Measurements from ENCODE around the gene RCC1. TPM values are rescaled to one million over a fixed set of nuclear protein-coding genes. Genes with fewer than 3 reads are reported as not detected.
"Not testable (repeated sequence)": the region's sequence is repeated elsewhere in the genome, so short reads cannot be mapped to it uniquely, and the experiment has no call there.

RCC1 gene
- total and polyA plus RNA-seq, 5 experiments from 2014 or later = 11.7 to 24.9 (median 16.1) TPM

DNA sequence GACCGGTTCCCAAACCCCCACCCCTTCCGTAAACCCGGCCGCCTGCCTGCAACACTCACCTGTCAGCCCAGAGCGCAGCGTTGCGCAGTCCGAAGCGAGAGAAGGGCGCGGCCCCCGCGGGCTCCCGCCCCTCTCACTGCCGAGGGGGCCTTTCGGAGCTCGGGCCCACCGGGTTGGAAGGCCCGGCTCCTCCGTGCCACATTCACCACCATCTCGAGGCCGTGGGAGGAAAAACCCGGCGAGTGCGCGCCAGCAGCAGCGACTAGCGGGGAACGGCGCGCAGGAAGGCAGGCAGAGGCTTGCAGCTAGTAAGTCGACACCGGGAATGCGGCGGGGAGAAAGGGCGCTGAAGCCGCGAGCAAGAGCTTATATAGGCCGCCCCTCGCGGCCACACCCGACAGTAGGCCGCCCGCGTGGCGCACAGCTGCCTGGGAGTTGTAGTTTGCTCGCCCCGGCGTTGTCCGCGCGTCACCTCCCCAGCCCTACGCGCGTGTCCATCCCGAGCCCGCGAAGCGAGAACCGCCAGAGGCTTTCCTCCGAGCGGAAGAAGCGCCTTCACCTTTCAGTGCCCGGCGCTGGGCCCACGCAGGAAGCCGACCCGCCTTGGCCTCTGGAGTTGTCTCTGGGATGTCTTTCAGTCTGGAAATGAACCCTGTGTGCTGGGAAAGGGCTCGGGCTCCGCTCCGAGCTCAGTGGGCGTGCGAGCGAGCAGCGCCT is 75.8 kb downstream of the RCC1 start:
- H3K9me3 Mint-ChIP-seq = no peaks in the 10 kb centered on the region
- peak; percentile 84 to 95 (median 90) for DNase-seq
- H3K27ac Mint-ChIP-seq = peak overlapping the region; percentile 87 to 97 (median 96)
- no peaks in the 10 kb centered on the region for H3K27me3 Mint-ChIP-seq
- peak overlapping the region; percentile 93 to 99 (median 96) for H3K4me3 Mint-ChIP-seq
- POLR2A ChIA-PET = interaction anchor here (0.5 to 5.7 kb wide), 45 partner anchors 10 to 856 kb away, joined by 3 to 113 read pairs (median 6); partner anchors contain the start of genes ATP5IF1, EPB41, GMEB1 and MED18
- peaks cover 8 to 43% (median 18%) of the 10 kb centered on the region in 3 donors for H3K36me3 Mint-ChIP-seq
- peak; percentile 88 for ATAC-seq
- H3K4me1 Mint-ChIP-seq = peaks cover 16 to 50% (median 42%) of the 10 kb centered on the region in 4 donors

DNA sequence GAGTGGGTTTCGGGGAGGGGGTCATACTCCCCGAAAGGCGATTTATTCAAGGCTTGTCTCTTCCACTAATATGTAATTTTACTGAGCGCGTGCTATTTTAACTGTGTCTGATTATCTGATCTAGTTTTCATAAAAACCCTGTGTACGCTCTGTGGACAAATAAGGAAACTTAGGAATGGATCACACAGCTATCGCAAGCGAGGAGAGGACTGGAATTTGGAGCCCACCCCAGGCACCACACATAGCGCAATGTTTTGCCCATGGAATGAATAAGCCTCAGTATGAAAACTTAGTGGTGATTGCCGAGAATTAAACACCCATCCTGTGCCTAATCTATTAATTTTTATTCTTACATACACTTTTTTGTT is 76.4 kb downstream of the RCC1 start:
- ATAC-seq = no peak
- POLR2A ChIA-PET = interaction anchor here (0.5 to 5.7 kb wide), 37 partner anchors 9 to 857 kb away, joined by 3 to 113 read pairs (median 7); partner anchors contain the start of genes ATP5IF1, EPB41, GMEB1 and MED18
- peak overlapping the region; percentile 93 to 99 (median 96) for H3K4me3 Mint-ChIP-seq
- peak overlapping the region; percentile 87 to 97 (median 96) for H3K27ac Mint-ChIP-seq
- peaks cover 8 to 37% (median 18%) of the 10 kb centered on the region in 3 donors for H3K36me3 Mint-ChIP-seq
- H3K9me3 Mint-ChIP-seq = no peaks in the 10 kb centered on the region
- peaks cover 16 to 49% (median 42%) of the 10 kb centered on the region in 4 donors for H3K4me1 Mint-ChIP-seq
- no peak for DNase-seq
- no peaks in the 10 kb centered on the region for H3K27me3 Mint-ChIP-seq

DNA sequence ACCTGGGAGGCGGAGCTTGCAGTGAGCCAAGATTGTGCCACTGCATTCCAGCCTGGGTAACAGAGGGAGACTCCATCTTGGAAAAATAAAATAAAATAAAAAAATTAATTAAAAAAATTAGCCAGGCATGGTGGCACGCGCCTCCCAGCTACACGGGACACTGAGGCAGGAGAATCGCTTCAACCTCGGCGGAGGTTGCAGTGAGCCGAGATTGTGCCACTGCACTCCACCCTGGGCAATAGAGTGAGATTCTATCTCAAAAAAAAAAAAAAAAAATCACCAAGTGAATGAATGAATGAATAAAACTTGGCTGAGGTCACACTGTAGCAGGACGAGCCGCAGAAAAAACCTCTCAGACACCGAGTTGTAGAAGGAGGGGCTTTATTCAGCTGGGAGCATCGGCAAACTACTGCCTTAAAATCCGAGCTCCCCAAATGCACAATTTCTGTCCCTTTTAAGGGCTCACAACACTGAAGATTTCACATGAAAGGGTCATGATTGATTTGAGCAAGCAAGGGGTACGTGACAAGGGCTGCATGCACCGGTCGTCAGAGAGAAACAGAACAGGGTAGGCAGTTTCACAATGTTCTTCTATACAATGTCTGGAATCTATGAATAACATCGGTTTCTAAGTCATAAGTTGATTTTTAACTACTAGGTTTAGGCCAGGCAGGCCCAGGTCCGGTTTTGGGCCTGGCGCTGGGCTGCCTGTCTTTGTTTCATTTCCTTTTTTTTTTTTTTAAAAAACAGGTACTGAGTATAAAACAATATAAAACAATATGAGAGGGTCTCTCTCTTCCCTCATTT is 80.9 kb downstream of the RCC1 start:
- H3K4me1 Mint-ChIP-seq = peaks cover 5 to 19% (median 12%) of the 10 kb centered on the region in 4 donors
- not testable (repeated sequence) for H3K4me3 Mint-ChIP-seq, H3K9me3 Mint-ChIP-seq, ATAC-seq, H3K27ac Mint-ChIP-seq, H3K27me3 Mint-ChIP-seq, H3K36me3 Mint-ChIP-seq, DNase-seq
- POLR2A ChIA-PET = interaction anchor here (0.7 kb wide), 2 partner anchors 16 to 57 kb away, joined by 3 to 4 read pairs; no protein-coding TSS in a partner anchor

Other genes with a start within 250 kb of the RCC1 start
- 1 to 10 TPM; 6.4 to 6.6 TPM for gene SESN2, start 246.5 kb upstream of the RCC1 start, total RNA-seq
- gene SESN2, start 246.5 kb upstream of the RCC1 start, polyA plus RNA-seq = 1 to 10 TPM; 1.6 to 8.2 (median 4.7) TPM
- gene MED18, start 177.0 kb upstream of the RCC1 start, total RNA-seq = 10 to 100 TPM; 13.4 to 13.8 TPM
- 1 to 10 TPM; 2.9 to 7.9 (median 3.7) TPM for gene MED18, start 177.0 kb upstream of the RCC1 start, polyA plus RNA-seq
- 10 to 100 TPM; 27.4 to 30.1 TPM for gene PHACTR4, start 136.3 kb upstream of the RCC1 start, total RNA-seq
- gene PHACTR4, start 136.3 kb upstream of the RCC1 start, polyA plus RNA-seq = 10 to 100 TPM in 1 of 3 donors, 1 to 10 TPM in 2; 5.4 to 20.2 (median 6.0) TPM
- 10 to 100 TPM; 35.3 to 42.8 TPM for gene TRNAU1AP, start 47.0 kb downstream of the RCC1 start, total RNA-seq
- gene TRNAU1AP, start 47.0 kb downstream of the RCC1 start, polyA plus RNA-seq = 10 to 100 TPM; 21.5 to 25.3 (median 22.6) TPM
- gene RAB42, start 86.2 kb downstream of the RCC1 start, total RNA-seq = not detected
- gene RAB42, start 86.2 kb downstream of the RCC1 start, polyA plus RNA-seq = not detected
- 10 to 100 TPM; 25.1 to 28.1 TPM for gene TAF12, start 137.0 kb downstream of the RCC1 start, total RNA-seq
- gene TAF12, start 137.0 kb downstream of the RCC1 start, polyA plus RNA-seq = 10 to 100 TPM; 42.4 to 50.1 (median 47.3) TPM
- not detected for gene RNU11, start 142.6 kb downstream of the RCC1 start, total RNA-seq
- not detected for gene RNU11, start 142.6 kb downstream of the RCC1 start, polyA plus RNA-seq
- 10 to 100 TPM; 20.5 to 23.2 TPM for gene GMEB1, start 162.7 kb downstream of the RCC1 start, total RNA-seq
- 10 to 100 TPM; 12.5 to 18.2 (median 17.1) TPM for gene GMEB1, start 162.7 kb downstream of the RCC1 start, polyA plus RNA-seq
- 10 to 100 TPM; 75.4 to 76.6 TPM for gene YTHDF2, start 230.9 kb downstream of the RCC1 start, total RNA-seq
- gene YTHDF2, start 230.9 kb downstream of the RCC1 start, polyA plus RNA-seq = 100 to 1,000 TPM; 117 to 128 (median 118) TPM

All from naive thymus-derived CD8-positive, alpha-beta T cell (primary cell).